HG03439 (cell line): ENCODE data around the gene KRTAP19-8.

Experiments
- ATAC-seq: cut with Tn5 transposase; IDR thresholded peaks from one replicate; pipeline ENCODE4 v1.9.1; 2021; ENCODE audit warnings: mild to moderate bottlenecking, moderate library complexity; ENCODE audit not compliant: unreplicated experiment

The KRTAP19-8 gene

GRCh38 chr21:31038376-31038775 is at the start of gene KRTAP19-8:
TSS of gene KRTAP19-8 (minus strand) at chr21:31038476. CDS start at chr21:31038443, 33 bp downstream.
- no peak for ATAC-seq

- ATAC-seq = no peak
These were observed 49.6 kb upstream of the KRTAP19-8 start for GRCh38 chr21:31087639-31088473.

- no peak for ATAC-seq
These were observed 46.4 kb upstream of the KRTAP19-8 start for GRCh38 chr21:31084689-31085088.

- ATAC-seq = peak; percentile 51
These were observed 40.5 kb upstream of the KRTAP19-8 start for GRCh38 chr21:31078796-31079195.

GRCh38 chr21:31078216-31078615 is 39.9 kb upstream of the KRTAP19-8 start:
- no peak for ATAC-seq

GRCh38 chr21:31075848-31076247 is 37.6 kb upstream of the KRTAP19-8 start:
- ATAC-seq = no peak

- ATAC-seq = no peak
These were observed 34.3 kb upstream of the KRTAP19-8 start for GRCh38 chr21:31072533-31072932.

GRCh38 chr21:31064803-31065202 is 26.5 kb upstream of the KRTAP19-8 start:
- ATAC-seq = no peak

GRCh38 chr21:31052489-31053142 is 14.3 kb upstream of the KRTAP19-8 start:
- ATAC-seq = no peak

GRCh38 chr21:31050577-31051157 is 12.4 kb upstream of the KRTAP19-8 start:
- no peak for ATAC-seq

GRCh38 chr21:31045841-31046240 is 7.6 kb upstream of the KRTAP19-8 start:
- ATAC-seq = no peak

GRCh38 chr21:31043471-31043870 is 5.2 kb upstream of the KRTAP19-8 start:
- no peak for ATAC-seq

- no peak for ATAC-seq
These were observed 3.8 kb upstream of the KRTAP19-8 start for GRCh38 chr21:31042080-31042464.

- ATAC-seq = no peak
These were observed 3.2 kb upstream of the KRTAP19-8 start for GRCh38 chr21:31041295-31042079.

GRCh38 chr21:31034378-31034777 is 3.9 kb downstream of the KRTAP19-8 start:
- no peak for ATAC-seq

GRCh38 chr21:31030367-31031106 is 7.7 kb downstream of the KRTAP19-8 start:
- no peak for ATAC-seq

GRCh38 chr21:31023680-31024079 is 14.6 kb downstream of the KRTAP19-8 start:
- no peak for ATAC-seq

- ATAC-seq = no peak
These were observed 16.0 kb downstream of the KRTAP19-8 start for GRCh38 chr21:31022306-31022705.

GRCh38 chr21:31018232-31018631 is 20.0 kb downstream of the KRTAP19-8 start:
- ATAC-seq = no peak

GRCh38 chr21:31014891-31015290 is 23.4 kb downstream of the KRTAP19-8 start:
- ATAC-seq = no peak
